Esophagus muscularis mucosa (tissue), 4 donors: Measurements from ENCODE around the gene AFF2.

ENCODE experiments used
- CTCF ChIP-seq, 3 experiments: fragments of 200-600 bp in 2 of 3; fragments of 450-650 bp in 1 of 3; sonication (generic) in 2 of 3; IDR thresholded peaks; one replicate each; pipeline ENCODE4 v1.5.1; 2017 to 2019; ENCODE audit warnings: antibody characterized with exemption in 3 of 3, mild to moderate bottlenecking in 2 of 3, moderate library complexity in 1 of 3
- EP300 ChIP-seq: sonication (generic); formaldehyde crosslinking; IDR thresholded peaks from one replicate; pipeline ENCODE4 v1.6.1; 2017; ENCODE audit warnings: antibody characterized with exemption
- POLR2A ChIP-seq: fragments of 450-650 bp; IDR thresholded peaks from one replicate; pipeline ENCODE4 v1.6.1; 2017; ENCODE audit warnings: antibody characterized with exemption, moderate library complexity, mild to moderate bottlenecking, low read depth
- POLR2AphosphoS5 ChIP-seq, 2 donors: sonication (generic); formaldehyde crosslinking; IDR thresholded peaks; one replicate each; pipeline ENCODE4 v1.6.1; 2017; ENCODE audit warnings: antibody characterized with exemption in 2 of 2

GRCh38 chrX:149036086-149036485 lies 535.7 kb downstream of the AFF2 start:
- TF ChIP-seq CTCF (IDR thresholded peaks at IDR 0.05): no peak
- TF ChIP-seq EP300: no peak
- TF ChIP-seq POLR2A: no peak
- TF ChIP-seq POLR2AphosphoS5 (IDR thresholded peaks at IDR 0.05): no peak
